Hepatocyte (in vitro differentiated cells): Measurements from ENCODE around the gene ELMO3. TPM values are rescaled to one million over a fixed set of nuclear protein-coding genes. Genes with fewer than 3 reads are reported as not detected.

Experiments used
- DNase-seq: peaks from one replicate; pipeline ENCODE4 v3.0.0-alpha.2; 2016; ENCODE audit warnings: low spot score
- H2AFZ ChIP-seq: fragments of 200-600 bp; sonication (generic); 2 replicates; pipeline ENCODE4 v1.6.0; 2016; ENCODE audit warnings: antibody characterized with exemption, mild to moderate bottlenecking
- H3K27ac ChIP-seq: fragments of 200-600 bp; sonication (generic); 2 replicates; pipeline ENCODE4 v1.5.1; 2016; ENCODE audit warnings: mild to moderate bottlenecking
- H3K27me3 ChIP-seq: fragments of 200-600 bp; sonication (generic); 2 replicates; pipeline ENCODE4 v1.6.1; 2016
- H3K36me3 ChIP-seq: fragments of 200-600 bp; sonication (generic); replicated peaks from 2 replicates; pipeline ENCODE4 v1.5.1; 2016; ENCODE audit warnings: low read depth; ENCODE audit not compliant: insufficient read depth
- H3K4me1 ChIP-seq: fragments of 200-600 bp; sonication (generic); 2 replicates; pipeline ENCODE4 v1.5.1; 2016; ENCODE audit warnings: mild to moderate bottlenecking, moderate library complexity; ENCODE audit not compliant: insufficient read depth
- H3K4me2 ChIP-seq: fragments of 200-600 bp; sonication (generic); 2 replicates; pipeline ENCODE4 v1.6.0; 2016
- H3K4me3 ChIP-seq: fragments of 200-600 bp; sonication (generic); 2 replicates; pipeline ENCODE4 v1.5.1; 2016; ENCODE audit warnings: mild to moderate bottlenecking
- H3K79me2 ChIP-seq: fragments of 200-600 bp; sonication (generic); 2 replicates; pipeline ENCODE4 v1.6.0; 2017; ENCODE audit warnings: mild to moderate bottlenecking
- H3K9me2 ChIP-seq: fragments of 200-600 bp; sonication (generic); replicated peaks from 2 replicates; pipeline ENCODE4 v1.6.0; 2017; ENCODE audit warnings: mild to moderate bottlenecking; ENCODE audit not compliant: insufficient read depth
- H3K9me3 ChIP-seq: fragments of 200-600 bp; sonication (generic); 2 replicates; pipeline ENCODE4 v1.5.1; 2016; ENCODE audit warnings: low read depth, mild to moderate bottlenecking
- H4K20me1 ChIP-seq: fragments of 200-600 bp; sonication (generic); 2 replicates; pipeline ENCODE4 v1.6.0; 2016; ENCODE audit warnings: mild to moderate bottlenecking; ENCODE audit not compliant: insufficient read depth, poor library complexity, severe bottlenecking
- EZH2 ChIP-seq: fragments of 200-600 bp; sonication (generic); IDR thresholded peaks from 2 replicates; pipeline ENCODE4 v1.6.1; 2016; ENCODE audit warnings: antibody characterized with exemption, mild to moderate bottlenecking, borderline replicate concordance
- EZH2phosphoT487 ChIP-seq: fragments of 200-600 bp; sonication (generic); IDR thresholded peaks from one replicate; pipeline ENCODE4 v1.6.1; 2018; ENCODE audit warnings: antibody characterized with exemption, mild to moderate bottlenecking, low read depth, moderate library complexity; ENCODE audit not compliant: unreplicated experiment, severe bottlenecking
- WGBS: methylation state at CpG from one replicate; pipeline ENCODE4 v1.1.6; 2016; ENCODE audit warnings: low lambda C conversion rate; ENCODE audit errors: missing lambda C conversion rate; 5-methylcytosine and 5-hydroxymethylcytosine counted together
- polyA plus RNA-seq: library from polyadenylated mRNA; unstranded; fragments of >200 nt; fragmentation: Nextera tagmentation; extraction: Ambion mirVana; gene quantifications from 2 replicates; pipeline ENCODE4 v1.2.1, GENCODE V29; 2016
- total RNA-seq: library from RNA; depleted of rRNA; stranded (reverse); fragments of >200 nt; gene quantifications from 2 replicates; pipeline ENCODE4 v1.2.3, GENCODE V29; 2014
- TF ChIP-seq, protein P1 (sequence below): fragments of 200-600 bp; sonication (generic); IDR thresholded peaks from 2 replicates; pipeline ENCODE4 v1.5.1; 2016; ENCODE audit warnings: antibody characterized with exemption, mild to moderate bottlenecking; ENCODE audit not compliant: poor library complexity

The ELMO3 gene
- total and polyA plus RNA-seq, 2 experiments from 2014 or later, result 14.5 to 18.5 TPM

DNA sequence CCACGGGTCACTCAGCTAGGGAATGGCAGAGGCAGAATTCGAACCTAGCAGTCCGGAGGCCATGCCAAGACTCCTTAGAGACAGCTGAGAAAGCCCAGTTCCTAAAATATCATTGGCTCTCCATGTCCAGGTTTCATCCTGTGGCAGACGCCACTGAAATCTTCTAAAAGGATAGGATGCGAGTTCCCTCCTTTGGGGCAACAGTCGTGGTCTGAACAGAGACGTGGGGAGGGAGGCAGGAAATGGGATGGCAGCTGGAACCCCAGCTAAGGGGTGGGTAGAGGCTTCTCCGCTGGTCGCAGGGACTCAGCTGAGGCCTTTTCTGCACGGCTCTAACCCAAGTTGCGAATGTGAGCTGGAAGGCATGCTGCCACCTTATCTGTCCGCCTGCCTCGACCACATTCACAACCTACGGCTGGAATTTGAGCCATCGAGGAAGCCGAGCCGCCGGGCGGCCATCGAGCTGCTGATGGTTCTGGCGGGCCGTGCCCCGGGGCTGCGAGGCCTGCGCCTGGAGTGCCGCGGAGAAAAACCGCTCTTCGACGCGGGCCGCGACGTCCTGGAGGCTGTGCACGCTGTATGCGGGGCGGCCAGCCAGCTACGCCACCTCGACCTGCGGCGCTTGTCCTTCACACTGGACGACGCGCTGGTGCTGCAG, 36.3 kb upstream of the ELMO3 start:
- Histone ChIP-seq H3K36me3 (no peaks in the 10 kb centered on the region), H3K27ac (no peak overlapping the region), H3K9me2 (no peaks in the 10 kb centered on the region), H3K9me3 (no peaks in the 10 kb centered on the region), H3K4me2 (peak overlapping the region; percentile 90), H3K4me1 (peaks cover 40% of the 10 kb centered on the region), H3K79me2 (no peaks in the 10 kb centered on the region), H3K27me3 (peaks cover 63% of the 10 kb centered on the region), H3K4me3 (no peak overlapping the region), H2AFZ (no peak overlapping the region), H4K20me1 (peaks cover 4% of the 10 kb centered on the region)
- WGBS, result 11% methylated on average over 43 of the region's 44 CpGs
- TF ChIP-seq EZH2phosphoT487, result no peak
- peak; percentile 20 for TF ChIP-seq EZH2
- no peak for DNase-seq

DNA sequence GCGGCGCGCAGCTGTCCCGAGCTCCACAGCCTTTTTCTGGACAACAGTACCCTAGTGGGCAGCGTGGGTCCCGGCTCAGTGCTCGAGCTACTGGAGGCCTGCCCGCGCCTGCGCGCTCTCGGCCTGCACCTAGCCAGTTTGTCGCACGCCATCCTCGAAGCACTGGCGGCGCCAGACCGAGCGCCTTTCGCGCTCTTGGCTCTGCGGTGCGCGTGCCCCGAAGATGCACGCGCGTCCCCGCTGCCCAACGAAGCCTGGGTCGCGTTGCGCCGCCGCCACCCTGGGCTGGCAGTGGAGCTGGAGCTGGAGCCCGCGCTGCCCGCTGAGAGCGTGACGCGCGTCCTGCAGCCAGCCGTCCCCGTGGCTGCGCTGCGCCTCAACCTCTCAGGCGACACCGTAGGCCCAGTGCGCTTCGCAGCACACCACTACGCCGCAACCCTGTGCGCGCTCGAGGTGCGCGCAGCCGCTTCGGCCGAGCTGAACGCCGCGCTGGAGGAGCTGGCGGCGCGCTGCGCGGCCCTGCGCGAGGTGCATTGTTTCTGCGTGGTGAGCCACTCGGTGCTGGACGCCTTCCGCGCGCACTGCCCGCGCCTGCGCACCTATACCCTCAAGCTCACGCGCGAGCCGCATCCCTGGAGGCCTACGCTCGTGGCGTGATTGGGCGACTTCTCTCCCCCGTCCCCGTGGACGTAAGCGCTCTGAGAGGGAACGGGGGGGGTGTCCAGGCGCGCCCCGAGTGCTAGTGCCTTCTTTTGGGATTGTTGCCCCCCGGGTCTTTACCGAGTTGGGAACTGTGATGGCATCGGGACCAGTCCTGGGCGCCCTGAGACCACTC, 35.5 kb upstream of the ELMO3 start:
- Histone ChIP-seq H3K4me3 (no peak overlapping the region), H2AFZ (peak overlapping the region; percentile 28), H3K27ac (no peak overlapping the region), H3K9me2 (no peaks in the 10 kb centered on the region), H3K9me3 (no peaks in the 10 kb centered on the region), H3K27me3 (peaks cover 70% of the 10 kb centered on the region), H4K20me1 (peaks cover 4% of the 10 kb centered on the region), H3K4me2 (peak overlapping the region; percentile 90), H3K4me1 (peaks cover 40% of the 10 kb centered on the region), H3K79me2 (no peaks in the 10 kb centered on the region), H3K36me3 (no peaks in the 10 kb centered on the region)
- 4% methylated on average over 95 of the region's 99 CpGs for WGBS
- peak; percentile 23 for TF ChIP-seq EZH2
- TF ChIP-seq, protein P1, sequence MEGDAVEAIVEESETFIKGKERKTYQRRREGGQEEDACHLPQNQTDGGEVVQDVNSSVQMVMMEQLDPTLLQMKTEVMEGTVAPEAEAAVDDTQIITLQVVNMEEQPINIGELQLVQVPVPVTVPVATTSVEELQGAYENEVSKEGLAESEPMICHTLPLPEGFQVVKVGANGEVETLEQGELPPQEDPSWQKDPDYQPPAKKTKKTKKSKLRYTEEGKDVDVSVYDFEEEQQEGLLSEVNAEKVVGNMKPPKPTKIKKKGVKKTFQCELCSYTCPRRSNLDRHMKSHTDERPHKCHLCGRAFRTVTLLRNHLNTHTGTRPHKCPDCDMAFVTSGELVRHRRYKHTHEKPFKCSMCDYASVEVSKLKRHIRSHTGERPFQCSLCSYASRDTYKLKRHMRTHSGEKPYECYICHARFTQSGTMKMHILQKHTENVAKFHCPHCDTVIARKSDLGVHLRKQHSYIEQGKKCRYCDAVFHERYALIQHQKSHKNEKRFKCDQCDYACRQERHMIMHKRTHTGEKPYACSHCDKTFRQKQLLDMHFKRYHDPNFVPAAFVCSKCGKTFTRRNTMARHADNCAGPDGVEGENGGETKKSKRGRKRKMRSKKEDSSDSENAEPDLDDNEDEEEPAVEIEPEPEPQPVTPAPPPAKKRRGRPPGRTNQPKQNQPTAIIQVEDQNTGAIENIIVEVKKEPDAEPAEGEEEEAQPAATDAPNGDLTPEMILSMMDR, result no peak
- no peak for DNase-seq

DNA sequence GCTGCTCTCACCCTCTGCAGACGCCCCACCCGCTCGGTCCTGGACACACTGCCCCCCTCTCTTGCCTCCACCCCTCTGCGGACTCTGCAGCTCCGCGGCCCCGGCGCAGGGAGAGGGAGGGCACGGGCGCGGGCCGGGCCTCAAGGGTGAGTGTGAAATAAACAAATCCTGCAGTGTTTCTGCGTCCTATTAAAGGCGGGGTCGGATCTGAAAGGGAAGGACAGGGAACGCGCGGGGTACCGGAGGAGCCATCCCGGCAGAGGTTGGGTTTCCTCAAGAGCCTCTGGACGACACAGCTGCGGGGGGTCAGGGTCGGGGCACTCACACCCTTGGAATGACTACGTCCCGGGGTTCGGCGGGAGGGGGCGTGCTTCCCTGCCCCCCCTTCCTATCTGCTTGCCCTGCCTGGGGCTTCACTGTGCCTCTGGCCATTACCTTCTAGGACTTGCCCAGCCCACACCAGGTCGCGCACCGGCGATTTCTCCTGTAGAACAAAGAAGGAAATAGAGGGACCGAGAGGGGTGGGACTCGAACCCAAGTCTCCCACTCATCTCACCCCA, 34.9 kb upstream of the ELMO3 start:
- Histone ChIP-seq H3K27ac (no peak overlapping the region), H4K20me1 (peaks cover 4% of the 10 kb centered on the region), H3K79me2 (no peaks in the 10 kb centered on the region), H3K9me2 (no peaks in the 10 kb centered on the region), H3K4me3 (no peak overlapping the region), H3K4me1 (peaks cover 38% of the 10 kb centered on the region), H3K4me2 (peak overlapping the region; percentile 90), H3K27me3 (peaks cover 75% of the 10 kb centered on the region), H3K36me3 (no peaks in the 10 kb centered on the region), H3K9me3 (no peaks in the 10 kb centered on the region), H2AFZ (no peak overlapping the region)
- DNase-seq, result no peak
- 2% methylated on average over 27 of the region's 34 CpGs for WGBS
- no peak for TF ChIP-seq EZH2phosphoT487
- peak; percentile 6 for TF ChIP-seq EZH2
- TF ChIP-seq, protein P1, result no peak

DNA sequence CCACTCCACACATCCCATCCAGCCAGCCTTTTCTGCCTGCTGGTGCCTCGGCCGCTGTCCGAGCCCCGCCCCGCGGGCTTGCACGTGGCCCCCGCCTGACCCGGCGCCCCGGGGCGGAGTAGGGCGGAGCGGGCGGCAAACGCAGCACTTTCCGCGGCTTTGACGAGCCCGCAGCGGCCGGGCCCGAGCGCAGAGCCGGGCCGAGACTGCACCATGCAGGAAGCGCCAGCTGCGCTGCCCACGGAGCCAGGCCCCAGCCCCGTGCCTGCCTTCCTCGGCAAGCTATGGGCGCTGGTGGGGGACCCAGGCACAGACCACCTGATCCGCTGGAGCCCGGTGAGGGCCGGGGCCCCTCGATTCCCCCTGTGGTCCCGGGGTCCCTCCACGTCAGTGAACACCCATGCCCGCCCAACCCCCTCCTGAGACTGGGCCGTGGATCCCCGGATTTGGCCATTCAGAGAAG, 34.3 kb upstream of the ELMO3 start, which contains the start of gene HSF4:
HSF4 (plus strand) TSS at position 147 of the 463 bp plus-strand sequence; CDS start at position 214, 67 bp downstream.
- WGBS, result 4% methylated on average over 40 of the region's 41 CpGs
- H3K9me2 ChIP-seq, result no peaks in the 10 kb centered on the region
- H3K27me3 ChIP-seq, result peaks cover 75% of the 10 kb centered on the region
- no peak within 1 kb of the TSS for H3K4me3 ChIP-seq
- H3K27ac ChIP-seq, result no peak within 1 kb of the TSS
- peak within 1 kb of the TSS; percentile 90 for H3K4me2 ChIP-seq
- TF ChIP-seq EZH2, result peak; percentile 40
- TF ChIP-seq, protein P1, result no peak
- peak; percentile 52 for TF ChIP-seq EZH2phosphoT487
- peak within 1 kb of the TSS; percentile 26 for H2AFZ ChIP-seq
- no peaks in the 10 kb centered on the region for H3K79me2 ChIP-seq
- H3K4me1 ChIP-seq, result peaks cover 41% of the 10 kb centered on the region
- no peaks in the 10 kb centered on the region for H3K36me3 ChIP-seq
- H3K9me3 ChIP-seq, result no peaks in the 10 kb centered on the region
- peaks cover 4% of the 10 kb centered on the region for H4K20me1 ChIP-seq
- DNase-seq, result peak; percentile 59
